Left lung (tissue), 10 donors: ENCODE measurements around the gene MAP3K21. TPM values are rescaled to one million over a fixed set of nuclear protein-coding genes. Genes with fewer than 3 reads are reported as not detected.

Experiments
- ATAC-seq: fragments of 200-7000 bp; cut with Tn5 transposase; one replicate; pipeline ENCODE4 v1.9.1; 2020; ENCODE audit warnings: moderate library complexity
- DNase-seq, 4 donors: peaks; one replicate each; pipeline ENCODE4 v3.0.0-alpha.2; 2013 to 2020
- H3K27ac ChIP-seq, 2 donors: fragments of 200-600 bp; sonication (generic) in 1 of 2; one replicate each; pipeline versions ENCODE4 v1.5.0 to v1.8.0; 2020 to 2021
- H3K27me3 ChIP-seq, 2 donors: fragments of 200-600 bp; sonication (generic) in 1 of 2; one replicate each; pipeline versions ENCODE4 v1.5.0 to v1.8.0; 2020 to 2021
- H3K36me3 ChIP-seq, 2 donors: fragments of 200-600 bp; sonication (generic) in 1 of 2; one replicate each; pipeline versions ENCODE4 v1.5.0 to v1.8.0; 2020 to 2021
- H3K4me1 ChIP-seq, 2 donors: fragments of 200-600 bp; one replicate each; pipeline ENCODE4 v1.8.0; 2021
- H3K4me3 ChIP-seq, 2 donors: fragments of 200-600 bp; sonication (generic) in 1 of 2; one replicate each; pipeline versions ENCODE4 v1.5.0 to v1.8.0; 2020 to 2021; ENCODE audit warnings: mild to moderate bottlenecking in 1 of 2
- H3K9me3 ChIP-seq, 2 donors: fragments of 200-600 bp; sonication (generic) in 1 of 2; one replicate each; pipeline versions ENCODE4 v1.5.0 to v1.8.0; 2020 to 2021
- CTCF ChIP-seq, 2 donors: fragments of 200-600 bp; sonication (generic) in 1 of 2; IDR thresholded peaks; one replicate each; pipeline versions ENCODE4 v1.5.0 to v1.8.0; 2021; ENCODE audit warnings: antibody characterized with exemption in 2 of 2
- intact Hi-C, 2 donors: fragments of 100-400 bp; cut with DNase I; formaldehyde crosslinking; loops; one replicate each; pipeline versions ENCODE4 v1.11.2 to v1.14.2; 2022
- polyA plus RNA-seq, 6 donors: library from polyadenylated mRNA; unstranded; fragments of 120-200 nt; gene quantifications; one replicate each; pipeline ENCODE4 v1.2.1, GENCODE V29; 2013; ENCODE audit not compliant: insufficient read length in 6 of 6
- total RNA-seq, 2 donors: library from RNA; stranded (reverse); fragmentation: NEBNext Ultra II Directional; extraction: Animal tissue kit (Norgen Biotek cat#: 25700); gene quantifications; one replicate each; pipeline ENCODE4 v1.2.1, GENCODE V29; 2021
- donor health status: DM: no; HTN: yes; CAD: no.
- donor health status: DM: no; HTN: no; CAD: no.

The MAP3K21 gene
- total and polyA plus RNA-seq, 8 donors: 6.0 to 30.4 (median 24.1) TPM

- Histone ChIP-seq H3K9me3 (no peaks in the 10 kb centered on the region), H3K27ac (no peak overlapping the region), H3K4me3 (no peak overlapping the region), H3K36me3 (no peaks in the 10 kb centered on the region), H3K27me3 (no peaks in the 10 kb centered on the region), H3K4me1 (no peaks in the 10 kb centered on the region)
- no peak for ATAC-seq
- no peak for TF ChIP-seq CTCF (IDR thresholded peaks at IDR 0.05)
- no peak for DNase-seq
- intact Hi-C loops: no loop called here
Observed at GRCh38 chr1:233282582-233282886, 45.0 kb upstream of the MAP3K21 start.

GRCh38 chr1:233289676-233290075 lies 37.8 kb upstream of the MAP3K21 start:
- intact Hi-C loops: no loop called here
- Histone ChIP-seq H3K27ac (no peak overlapping the region), H3K9me3 (no peaks in the 10 kb centered on the region), H3K36me3 (no peaks in the 10 kb centered on the region), H3K4me1 (peaks cover 0 to 10% of the 10 kb centered on the region in 2 donors), H3K27me3 (peaks cover 0 to 3% of the 10 kb centered on the region in 2 donors), H3K4me3 (no peak overlapping the region)
- DNase-seq (no peak), ATAC-seq (no peak)
- no peak for TF ChIP-seq CTCF (IDR thresholded peaks at IDR 0.05)

- Histone ChIP-seq H3K4me3 (no peak overlapping the region), H3K4me1 (peaks cover 0 to 18% of the 10 kb centered on the region in 2 donors), H3K9me3 (no peaks in the 10 kb centered on the region), H3K36me3 (no peaks in the 10 kb centered on the region), H3K27me3 (peaks cover 0 to 11% of the 10 kb centered on the region in 2 donors), H3K27ac (no peak overlapping the region)
- TF ChIP-seq CTCF (IDR thresholded peaks at IDR 0.05): no peak
- ATAC-seq: no peak
- intact Hi-C loops: no loop called here
- no peak for DNase-seq
Observed at GRCh38 chr1:233290396-233291034, 37.0 kb upstream of the MAP3K21 start.

GRCh38 chr1:233293556-233294446 lies 33.7 kb upstream of the MAP3K21 start:
- Histone ChIP-seq H3K4me3 (no peak overlapping the region), H3K27me3 (peaks cover 0 to 27% of the 10 kb centered on the region in 2 donors), H3K27ac (no peak overlapping the region), H3K36me3 (no peaks in the 10 kb centered on the region), H3K4me1 (peaks cover 0 to 22% of the 10 kb centered on the region in 2 donors), H3K9me3 (no peaks in the 10 kb centered on the region)
- ATAC-seq (no peak), DNase-seq (no peak)
- intact Hi-C loops: no loop called here
- TF ChIP-seq CTCF (IDR thresholded peaks at IDR 0.05): no peak

- TF ChIP-seq CTCF (IDR thresholded peaks at IDR 0.05): no peak
- H3K4me1 ChIP-seq: peaks cover 0 to 22% of the 10 kb centered on the region in 2 donors
- peak overlapping the region; percentile 55 to 61 for H3K4me3 ChIP-seq
- peaks cover 0 to 27% of the 10 kb centered on the region in 2 donors for H3K27me3 ChIP-seq
- no peaks in the 10 kb centered on the region for H3K36me3 ChIP-seq
- ATAC-seq (peak; percentile 42), DNase-seq (peak in 1 of 4 donors; percentile 10)
- intact Hi-C loops: no loop called here
- H3K27ac ChIP-seq: peak overlapping the region in 1 of 2 donors; percentile 23
- no peaks in the 10 kb centered on the region for H3K9me3 ChIP-seq
Observed at GRCh38 chr1:233294913-233295236, 32.6 kb upstream of the MAP3K21 start.
